Type B pancreatic cell (in vitro differentiated cells): ENCODE results near the gene TIMM44. TPM values are rescaled to one million over a fixed set of nuclear protein-coding genes. Genes with fewer than 3 reads are reported as not detected.
A peak's percentile ranks its signal among the peaks of the same experiment; 100 is the strongest.

Experiments used
- DNase-seq: peaks from one replicate; pipeline ENCODE4 v3.0.0; 2021; ENCODE audit warnings: mixed read lengths; ENCODE audit not compliant: unreplicated experiment; ENCODE audit errors: extremely low spot score
- H3K27ac Mint-ChIP-seq: 2 replicates; pipeline ENCODE4 v1.8.0; 2021; ENCODE audit warnings: mild to moderate bottlenecking, mixed read lengths
- H3K27me3 Mint-ChIP-seq: 2 replicates; pipeline ENCODE4 v1.8.0; 2021; ENCODE audit warnings: mixed read lengths
- H3K36me3 Mint-ChIP-seq: 2 replicates; pipeline ENCODE4 v1.8.0; 2021; ENCODE audit warnings: mixed read lengths
- H3K4me1 Mint-ChIP-seq: one replicate; pipeline ENCODE4 v1.8.0; 2021; ENCODE audit warnings: mixed read lengths; ENCODE audit not compliant: unreplicated experiment
- H3K4me3 Mint-ChIP-seq: 2 replicates; pipeline ENCODE4 v1.8.0; 2021; ENCODE audit warnings: mild to moderate bottlenecking, mixed read lengths
- H3K9me3 Mint-ChIP-seq: 2 replicates; pipeline ENCODE4 v1.8.0; 2021; ENCODE audit warnings: mixed read lengths
- CTCF ChIP-seq: fragments of 200-600 bp; sonication (generic); conservative IDR thresholded peaks from 2 replicates; pipeline ENCODE4 v1.5.0; 2021; ENCODE audit warnings: antibody characterized with exemption, mild to moderate bottlenecking
- total RNA-seq: library from RNA; stranded (reverse); gene quantifications from 2 replicates; pipeline ENCODE4 v1.2.1, GENCODE V29; 2021; ENCODE audit warnings: low replicate concordance

The TIMM44 gene
- total RNA-seq, 1 donor from 2014 or later, result 80.4 TPM

GRCh38 chr19:7917267-7918061 is 26.0 kb downstream of the TIMM44 start:
- peaks cover 42% of the 10 kb centered on the region for H3K27me3 Mint-ChIP-seq
- no peak for DNase-seq
- peak overlapping the region; percentile 61 for H3K27ac Mint-ChIP-seq
- no peaks in the 10 kb centered on the region for H3K9me3 Mint-ChIP-seq
- H3K36me3 Mint-ChIP-seq, result peaks cover 4% of the 10 kb centered on the region
- H3K4me3 Mint-ChIP-seq, result peak overlapping the region; percentile 82
- peak; percentile 70 for TF ChIP-seq CTCF
- H3K4me1 Mint-ChIP-seq, result peaks cover 13% of the 10 kb centered on the region

- no peak for DNase-seq
- H3K4me3 Mint-ChIP-seq, result peak overlapping the region; percentile 82
- peaks cover 13% of the 10 kb centered on the region for H3K4me1 Mint-ChIP-seq
- peaks cover 4% of the 10 kb centered on the region for H3K36me3 Mint-ChIP-seq
- H3K9me3 Mint-ChIP-seq, result no peaks in the 10 kb centered on the region
- peaks cover 42% of the 10 kb centered on the region for H3K27me3 Mint-ChIP-seq
- no peak for TF ChIP-seq CTCF
- peak overlapping the region; percentile 56 for H3K27ac Mint-ChIP-seq
Observed at GRCh38 chr19:7916955-7917266, 26.6 kb downstream of the TIMM44 start.

GRCh38 chr19:7916103-7916954 is 27.1 kb downstream of the TIMM44 start:
- H3K4me3 Mint-ChIP-seq, result peak overlapping the region; percentile 65
- no peak overlapping the region for H3K27ac Mint-ChIP-seq
- DNase-seq, result no peak
- peak; percentile 11 for TF ChIP-seq CTCF
- H3K36me3 Mint-ChIP-seq, result peaks cover 4% of the 10 kb centered on the region
- peaks cover 12% of the 10 kb centered on the region for H3K4me1 Mint-ChIP-seq
- peaks cover 42% of the 10 kb centered on the region for H3K27me3 Mint-ChIP-seq
- H3K9me3 Mint-ChIP-seq, result no peaks in the 10 kb centered on the region

GRCh38 chr19:7915250-7916102 is 28.0 kb downstream of the TIMM44 start:
- Mint-ChIP-seq H3K9me3 (no peaks in the 10 kb centered on the region), H3K27me3 (peaks cover 42% of the 10 kb centered on the region), H3K4me3 (peak overlapping the region; percentile 65), H3K27ac (peak overlapping the region; percentile 50), H3K36me3 (peaks cover 4% of the 10 kb centered on the region), H3K4me1 (peaks cover 6% of the 10 kb centered on the region)
- TF ChIP-seq CTCF, result no peak
- no peak for DNase-seq

- no peak for TF ChIP-seq CTCF
- Mint-ChIP-seq H3K9me3 (no peaks in the 10 kb centered on the region), H3K4me1 (peaks cover 1% of the 10 kb centered on the region), H3K36me3 (peaks cover 4% of the 10 kb centered on the region), H3K27ac (peak within 1 kb of the TSS; percentile 50), H3K4me3 (peak within 1 kb of the TSS; percentile 65), H3K27me3 (peaks cover 36% of the 10 kb centered on the region)
- DNase-seq, result no peak
Observed at GRCh38 chr19:7914598-7915045, 28.8 kb downstream of the TIMM44 start, which contains the start of gene TGFBR3L. Gene TGFBR3L, plus strand, starts transcription at chr19:7914830.
